ENCODE data around the gene SNX30. TPM values are rescaled to one million over a fixed set of nuclear protein-coding genes. Genes with fewer than 3 reads are reported as not detected.

The SNX30 gene
- total RNA-seq, 1 experiment from 2014 or later, result 12.7 TPM

GRCh38 chr9:112833081-112833480 lies 82.5 kb downstream of the SNX30 start:
- ATAC-seq, result no peak
- Histone ChIP-seq H3K4me2 (ENCODE audit: low read length) (no peak overlapping the region), H3K27me3 (ENCODE audit: insufficient read depth, low read length) (no peaks in the 10 kb centered on the region), H3K9ac (ENCODE audit: low read length) (no peak overlapping the region), H3K36me3 (ENCODE audit: control insufficient read depth in 1 of 2, insufficient read depth in 2 of 2, low read length in 2 of 2) (no peaks in the 10 kb centered on the region), H3K4me1 (ENCODE audit: control insufficient read depth in 1 of 2, insufficient read depth in 2 of 2, low read length in 2 of 2) (no peaks in the 10 kb centered on the region), H3K4me3 (replicated peaks in 1 of 2; ENCODE audit: low read depth in 1 of 2, low read length in 2 of 2) (no peak overlapping the region), H3K9me3 (ENCODE audit: control insufficient read depth in 1 of 2, insufficient read depth in 1 of 2, low read depth in 1 of 2, low read length in 2 of 2) (no peaks in the 10 kb centered on the region), H2AFZ (ENCODE audit: low read depth, low read length, poor library complexity, severe bottlenecking) (no peak overlapping the region), H3K9me2 (ENCODE audit: insufficient read depth) (no peaks in the 10 kb centered on the region), H3K27ac (ENCODE audit: low read depth, low read length) (no peak overlapping the region), H3K79me2 (ENCODE audit: insufficient read depth, low read length) (no peaks in the 10 kb centered on the region), H4K20me1 (ENCODE audit: insufficient read depth) (no peaks in the 10 kb centered on the region)
- intact Hi-C loops (cut with micrococcal nuclease), result no loop called here
- no TSS peak for BruUV-seq (replicated peaks)
- ChIA-PET POLR2A (no interaction called here), CTCF (no interaction called here), RAD21 (ENCODE audit: low non-redundant PET in 1 of 2, low total read pairs in 2 of 2, uncharacterized antibody in 2 of 2, unreplicated experiment in 2 of 2) (no interaction called here)
- DNase-seq (ENCODE audit: low read depth, low spot score), result no peak
- no peak for TF ChIP-seq CEBPB (IDR thresholded peaks at IDR 0.05; ENCODE audit: low read depth)
- no peak for TF ChIP-seq JUND (IDR thresholded peaks at IDR 0.05)
- TF ChIP-seq EGR1 (IDR thresholded peaks at IDR 0.05; ENCODE audit: low read depth), result no peak
- TF ChIP-seq RAD21 (IDR thresholded peaks at IDR 0.05; ENCODE audit: low read depth), result no peak
- TF ChIP-seq ELF1 (IDR thresholded peaks at IDR 0.05; ENCODE audit: borderline replicate concordance, low read depth), result no peak
- no peak for TF ChIP-seq CBX3 (IDR thresholded peaks at IDR 0.05; ENCODE audit: low read depth)
- no peak for TF ChIP-seq ATF3 (IDR thresholded peaks at IDR 0.05)
- no peak for TF ChIP-seq EZH2phosphoT487 (IDR thresholded peaks at IDR 0.05; ENCODE audit: borderline replicate concordance)
- TF ChIP-seq TCF7L2 (IDR thresholded peaks at IDR 0.05; ENCODE audit: borderline replicate concordance, extremely low read depth, insufficient read depth, insufficient read length), result no peak
- no peak for TF ChIP-seq ZNF274 (IDR thresholded peaks at IDR 0.05; ENCODE audit: low read depth, low read length)
- TF ChIP-seq FOSL1 (IDR thresholded peaks at IDR 0.05; ENCODE audit: low read depth), result no peak
- TF ChIP-seq YY1 (IDR thresholded peaks at IDR 0.05; ENCODE audit: extremely low read depth, insufficient replicate concordance, low read depth, low read length), result no peak
- TF ChIP-seq EZH2 (IDR thresholded peaks at IDR 0.05), result no peak
- TF ChIP-seq POLR2A (IDR thresholded peaks at IDR 0.05; ENCODE audit: borderline replicate concordance, extremely low read depth, insufficient read depth, insufficient read length), result no peak
- no peak for TF ChIP-seq SRF (IDR thresholded peaks at IDR 0.05; ENCODE audit: low read depth)
